Activated CD4-positive, alpha-beta T cell treated with anti-CD3 and anti-CD28 coated beads, Interleukin-10, Interleukin-2, amounts not matched to agents 100 ng/mL and 50 ng/mL, durations not matched to agents 16 hours and 8 hours (primary cell): ENCODE measurements around the gene ELOVL5.
"Not testable (repeated sequence)": the region's sequence is repeated elsewhere in the genome, so short reads cannot be mapped to it uniquely, and the experiment has no call there.

ENCODE experiments used
- DNase-seq: peaks from one replicate; pipeline ENCODE4 v3.0.0-alpha.2; 2020

The ELOVL5 gene

DNA sequence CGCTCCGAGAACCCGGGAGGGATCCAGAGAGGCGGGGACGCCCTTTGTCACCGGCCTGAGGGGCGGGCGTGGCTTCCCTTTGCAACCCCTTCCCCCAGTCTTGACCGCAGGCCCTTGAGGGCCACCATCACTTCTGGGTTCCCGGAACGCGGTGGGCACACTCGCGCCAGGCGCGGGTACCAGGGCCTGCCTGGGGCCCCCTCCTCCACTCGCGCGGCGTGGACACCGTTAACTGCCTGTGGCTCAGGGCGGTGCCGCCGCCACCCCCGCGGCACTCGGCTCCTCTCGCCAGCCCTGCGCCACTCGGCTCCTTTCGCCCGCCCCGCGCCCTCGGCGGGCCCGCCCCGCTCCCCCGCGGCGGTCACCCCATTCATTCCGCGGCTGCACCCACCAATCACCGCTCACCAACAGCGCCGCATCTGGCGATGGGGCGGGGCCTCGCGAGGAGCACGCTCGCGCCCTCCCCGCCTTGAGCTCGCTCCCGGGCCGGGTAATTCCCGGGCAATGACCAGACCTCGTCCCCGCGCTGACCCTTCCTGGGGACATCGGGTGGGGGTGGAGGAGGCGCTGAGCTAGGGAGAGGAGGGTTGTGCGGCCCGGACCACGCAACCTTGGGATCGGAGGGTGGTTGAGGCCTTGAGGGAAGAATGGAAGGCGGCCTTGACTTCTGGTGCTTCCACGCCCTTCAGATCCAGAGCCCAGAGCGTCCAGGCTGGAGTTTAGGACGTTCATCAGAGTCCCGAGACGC, 10.5 kb upstream of the ELOVL5 start:
- peak; percentile 96 for DNase-seq

DNA sequence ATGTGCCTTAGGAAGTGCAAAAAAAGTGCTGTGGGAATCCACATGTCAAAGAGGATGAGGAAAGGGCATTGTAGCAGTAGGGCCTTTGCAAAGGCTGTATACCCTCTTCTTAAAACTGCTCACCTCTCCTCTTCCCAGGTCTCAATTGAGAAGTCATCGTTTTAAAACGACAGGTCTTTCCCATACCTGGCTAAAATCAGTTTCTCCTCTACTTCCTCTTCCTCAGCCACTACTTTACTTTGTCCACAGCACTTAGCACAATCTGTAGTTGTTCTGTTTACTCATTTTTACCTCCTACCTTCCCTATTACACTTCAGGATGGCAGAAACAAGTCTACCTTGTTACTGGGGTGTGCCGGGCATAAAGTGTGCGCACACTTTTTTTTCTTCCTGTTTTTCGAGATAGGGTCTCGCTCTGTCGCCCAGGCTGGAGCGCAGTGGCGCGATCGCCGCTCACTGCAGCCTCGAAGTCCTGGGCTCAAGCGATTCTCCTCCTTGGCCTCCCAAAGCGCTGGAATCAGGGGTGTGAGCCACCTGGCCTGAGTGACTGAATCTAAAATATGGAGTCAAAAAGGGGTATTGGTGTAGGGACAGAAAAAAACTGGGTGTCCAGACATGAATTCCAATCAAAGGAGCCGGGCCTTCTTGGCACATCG, 9.8 kb upstream of the ELOVL5 start:
- no peak for DNase-seq

DNA sequence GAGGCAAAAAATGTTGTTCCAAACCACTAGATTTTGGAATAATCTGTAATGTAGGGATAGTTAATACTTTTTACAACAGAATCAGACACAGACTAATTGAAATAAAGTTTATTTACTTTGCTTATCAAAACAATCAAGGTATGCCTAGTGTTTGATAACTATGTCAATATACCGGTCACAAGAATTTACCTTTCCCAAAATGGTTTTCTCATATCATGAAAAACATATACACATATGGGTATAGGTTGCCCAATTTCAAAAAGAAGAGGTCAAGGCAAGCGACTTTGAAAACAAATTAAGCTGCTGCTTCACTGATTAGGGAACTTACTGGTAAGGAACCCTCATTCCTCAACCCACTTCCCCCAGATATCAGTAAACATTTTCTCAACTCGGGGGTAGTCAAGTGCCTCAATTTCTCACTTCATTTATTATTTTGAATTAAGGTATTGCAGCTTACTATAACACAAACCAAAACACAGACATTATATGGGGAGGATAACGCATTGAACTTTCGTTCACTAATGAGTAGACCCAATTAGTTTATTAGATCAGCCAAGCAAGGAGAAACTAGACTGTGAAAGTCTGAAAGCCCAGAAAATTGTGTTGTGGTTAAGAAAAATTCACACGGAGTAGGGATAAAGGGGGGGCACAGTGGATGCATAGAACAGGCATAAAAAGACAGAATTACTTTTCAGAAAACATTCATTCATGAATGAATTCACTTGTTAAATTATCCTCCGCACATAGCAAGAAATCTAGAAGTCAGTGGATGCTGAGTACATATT, 9.0 kb upstream of the ELOVL5 start:
- DNase-seq, result no peak

DNA sequence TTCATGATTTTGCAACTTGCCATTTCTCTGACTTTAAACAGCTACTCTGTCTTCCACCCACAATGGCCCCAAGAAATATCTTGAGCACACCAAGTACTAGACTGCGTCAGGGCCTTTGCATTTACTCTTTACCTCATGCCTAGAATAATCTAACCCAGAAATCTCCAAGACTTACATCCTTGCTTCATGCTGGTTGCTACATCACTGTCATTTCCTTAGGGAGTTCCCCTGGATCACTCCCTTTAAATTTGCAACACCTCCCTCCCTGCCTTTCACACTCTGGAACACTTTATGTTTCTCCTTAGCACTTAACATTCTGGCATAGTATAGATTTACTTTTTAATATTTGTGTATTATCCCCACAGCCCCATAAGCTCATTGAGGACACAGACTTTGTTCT, 4.9 kb upstream of the ELOVL5 start:
- DNase-seq, result no peak

DNA sequence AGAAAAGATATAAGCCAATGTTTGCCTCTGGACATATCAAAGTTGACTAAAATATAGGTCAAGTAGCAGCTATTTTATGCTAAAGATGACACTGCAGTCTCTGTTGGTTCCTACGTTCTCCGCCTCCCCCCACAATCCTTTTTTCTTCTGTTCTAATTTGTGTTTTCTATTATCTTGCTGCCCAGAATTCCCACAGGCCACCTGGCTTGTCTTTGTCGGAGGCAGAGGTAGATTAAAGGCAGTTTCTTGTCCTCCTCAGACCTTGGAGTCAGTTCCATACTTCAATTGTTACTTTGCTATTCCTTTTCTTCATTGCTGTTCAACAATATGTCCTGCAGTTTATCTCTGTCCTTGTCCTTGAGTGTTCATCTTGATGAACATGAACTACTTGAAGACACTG, 3.6 kb upstream of the ELOVL5 start:
- no peak for DNase-seq

DNA sequence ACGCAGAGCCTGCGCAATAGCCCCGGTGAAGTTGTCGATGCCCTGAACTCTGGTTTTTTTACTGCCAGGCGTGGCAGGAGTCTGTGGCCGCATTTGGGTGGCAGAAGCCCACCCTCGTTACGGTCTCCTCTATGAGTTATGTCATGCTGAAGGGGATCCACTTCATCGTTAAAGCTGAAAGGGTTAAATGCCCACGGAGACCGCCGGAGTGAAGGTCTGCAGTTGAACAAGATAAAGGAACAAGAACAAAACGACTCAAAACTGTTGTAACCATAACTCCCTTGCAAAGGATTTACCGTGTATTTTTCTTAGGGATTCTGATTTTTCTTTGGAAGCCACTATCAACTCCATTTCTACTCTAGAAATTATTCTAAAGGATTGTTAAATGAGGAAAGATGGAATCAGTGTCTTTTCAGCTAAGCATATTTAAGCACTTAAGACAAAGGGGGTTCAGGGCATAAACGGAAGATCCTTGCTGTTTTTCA, 501 bp upstream of the ELOVL5 start:
- DNase-seq, result no peak

DNA sequence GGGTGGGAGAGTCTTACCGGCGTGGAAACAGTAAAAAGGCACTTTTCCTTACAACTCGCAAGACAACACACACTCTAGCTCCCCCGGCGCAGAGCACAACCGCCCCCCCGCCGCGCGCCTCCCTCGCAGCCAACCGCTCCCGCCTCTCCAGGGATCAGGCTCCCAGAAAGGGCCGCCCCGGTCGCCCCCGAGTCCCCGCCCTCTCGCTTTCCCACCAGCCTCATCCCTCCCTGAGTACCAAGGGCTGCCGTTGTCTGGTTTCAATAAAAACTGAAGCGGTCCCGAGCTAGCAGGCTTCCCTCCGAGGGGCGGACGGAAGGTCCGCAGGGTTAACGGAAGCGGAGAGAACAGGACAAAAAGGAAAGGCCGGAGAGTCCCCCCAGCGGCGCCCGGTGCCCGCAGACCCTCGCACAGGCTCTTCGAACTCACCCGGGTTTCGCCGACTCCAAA, 804 bp downstream of the ELOVL5 start:
- DNase-seq, result peak; percentile 57

DNA sequence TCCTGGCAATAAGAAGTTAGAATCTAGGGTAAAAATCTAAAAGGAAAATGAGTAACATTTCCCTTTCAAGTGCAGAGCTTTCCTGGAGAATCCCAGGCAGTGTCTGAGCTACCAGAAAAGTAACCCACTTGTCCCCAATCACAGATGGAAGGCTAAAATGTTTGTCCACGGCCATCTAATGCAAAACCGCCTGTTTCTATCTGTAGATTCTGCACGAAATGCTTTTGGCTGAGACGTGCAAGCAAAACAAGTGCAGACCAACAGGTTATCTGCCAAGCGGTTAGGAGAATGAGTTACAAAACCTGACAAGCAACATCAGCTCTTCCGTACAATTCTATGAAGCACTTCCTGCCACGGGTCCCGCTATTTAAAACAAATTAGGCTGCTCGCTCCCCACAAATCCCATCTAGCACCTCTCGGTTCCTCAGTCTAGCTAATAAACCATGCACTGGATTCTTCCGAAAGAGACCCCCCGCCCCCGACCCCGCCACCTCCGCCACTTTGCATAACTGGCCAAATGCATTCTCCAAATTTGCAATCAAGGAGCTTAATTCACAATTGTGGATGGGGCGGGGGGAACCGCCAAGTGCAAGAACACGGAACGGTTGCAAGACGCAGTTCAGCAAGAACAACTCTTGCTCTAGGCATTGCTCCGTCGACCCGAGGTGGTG, 1.4 kb downstream of the ELOVL5 start:
- DNase-seq, result peak; percentile 64

DNA sequence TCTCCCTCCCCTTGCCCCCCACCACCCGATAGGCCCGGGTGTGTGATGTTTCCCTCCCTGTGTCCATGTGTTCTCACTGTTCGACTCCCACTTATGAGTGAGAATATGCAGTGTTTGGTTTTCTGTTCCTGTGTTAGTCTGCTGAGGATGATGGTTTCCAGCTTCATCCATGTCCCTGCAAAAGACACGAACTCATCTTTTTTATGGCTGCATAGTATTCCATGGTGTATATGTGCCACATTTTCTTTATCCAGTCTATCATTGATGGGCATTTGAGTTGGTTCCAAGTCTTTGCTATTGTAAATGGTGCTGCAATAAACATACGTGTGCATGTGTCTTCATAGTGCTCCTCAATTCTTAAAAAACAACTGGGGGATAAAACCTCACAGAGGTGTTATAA, 2.7 kb downstream of the ELOVL5 start:
- DNase-seq, result not testable (repeated sequence)

DNA sequence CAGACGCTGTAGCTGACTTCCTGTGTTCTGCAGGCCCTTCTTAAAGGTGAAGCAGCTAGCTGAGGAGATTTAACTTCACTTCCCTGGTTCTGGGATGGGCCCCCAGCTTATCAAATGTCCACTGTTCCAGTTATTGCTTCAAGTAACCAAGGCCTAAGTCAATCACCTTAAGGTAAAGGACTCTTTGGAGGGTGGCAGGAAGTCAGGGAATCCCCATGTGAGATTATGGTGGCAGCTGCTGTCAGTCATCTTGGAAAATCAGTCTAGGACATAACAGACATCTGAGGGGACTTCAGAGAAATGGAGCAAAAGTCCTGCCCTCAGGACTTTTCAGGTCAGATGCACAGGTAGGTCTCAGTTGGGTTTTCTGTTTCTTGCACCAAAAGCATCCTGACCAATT, 3.8 kb downstream of the ELOVL5 start:
- no peak for DNase-seq

DNA sequence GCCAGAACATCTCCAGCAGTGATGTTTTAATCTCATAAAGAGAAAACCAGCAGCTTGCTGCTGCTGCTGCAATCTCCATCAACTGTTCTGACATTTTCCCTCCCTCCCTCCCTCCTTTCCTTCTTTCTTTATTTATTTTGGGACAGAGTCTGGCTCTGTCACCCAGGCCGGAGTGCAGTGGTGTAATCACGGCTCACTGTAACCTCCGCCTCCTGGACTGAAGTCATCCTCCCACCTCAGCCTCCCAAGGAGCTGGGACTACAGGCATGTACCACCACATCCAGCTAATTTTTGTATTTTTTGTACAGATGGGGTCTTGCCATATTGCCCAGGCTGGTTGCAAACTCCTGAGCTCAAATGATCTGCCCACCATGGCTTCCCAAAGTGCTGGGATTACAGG, 5.7 kb downstream of the ELOVL5 start:
- no peak for DNase-seq

DNA sequence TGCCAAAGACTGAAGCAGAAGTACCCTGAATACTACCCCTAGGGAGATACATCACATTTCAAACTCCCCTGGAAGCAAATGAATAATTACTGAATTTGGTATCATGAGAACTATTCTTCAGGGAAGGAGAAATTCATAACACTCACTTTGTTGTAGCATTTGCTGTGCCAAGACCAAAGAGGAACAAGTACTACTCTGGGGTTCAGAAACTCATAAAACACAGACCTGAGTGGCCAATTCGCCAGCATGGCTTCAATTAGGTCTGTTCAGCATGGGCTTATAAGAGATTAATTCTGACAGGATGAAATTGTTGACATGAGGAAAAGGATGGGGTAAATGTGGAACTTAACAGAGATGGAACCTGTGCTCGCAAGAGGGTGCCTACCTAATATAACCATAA, 6.5 kb downstream of the ELOVL5 start:
- DNase-seq, result no peak

DNA sequence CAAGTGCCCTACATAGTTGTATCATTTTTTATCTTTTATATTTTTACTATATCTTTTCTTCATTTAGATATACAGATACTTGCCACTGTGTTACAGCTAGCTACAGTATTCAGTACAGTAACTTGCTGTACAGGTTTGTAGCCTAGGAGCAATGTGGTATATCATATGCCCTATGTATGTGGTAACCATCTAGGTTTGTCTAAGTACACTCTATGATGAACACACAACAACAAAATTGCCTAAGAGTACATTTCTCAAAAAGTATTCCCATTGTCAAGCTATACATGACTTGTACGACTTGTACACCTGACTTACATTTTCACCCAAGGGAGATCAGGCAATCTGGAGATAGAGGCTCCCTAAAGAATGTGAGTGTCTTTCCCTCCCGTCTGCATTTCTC, 8.2 kb downstream of the ELOVL5 start:
- DNase-seq, result no peak

DNA sequence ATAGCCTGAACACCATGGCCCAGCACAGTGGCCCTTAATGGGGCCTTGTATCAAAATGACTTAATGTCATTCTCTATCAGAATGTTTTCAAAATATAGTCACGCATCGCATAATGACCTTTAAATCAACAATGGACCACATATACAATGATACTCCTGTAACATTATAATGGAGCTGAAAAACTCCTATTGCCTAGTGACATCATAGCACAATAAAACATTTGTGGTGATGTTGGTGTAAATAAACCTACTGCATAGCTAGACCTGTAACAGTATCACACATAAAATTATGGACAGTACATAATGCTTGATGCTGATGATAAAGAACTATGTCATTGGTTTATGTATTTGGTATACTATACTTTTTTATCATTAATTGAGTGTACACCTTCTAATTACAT, 9.3 kb downstream of the ELOVL5 start:
- DNase-seq, result no peak

DNA sequence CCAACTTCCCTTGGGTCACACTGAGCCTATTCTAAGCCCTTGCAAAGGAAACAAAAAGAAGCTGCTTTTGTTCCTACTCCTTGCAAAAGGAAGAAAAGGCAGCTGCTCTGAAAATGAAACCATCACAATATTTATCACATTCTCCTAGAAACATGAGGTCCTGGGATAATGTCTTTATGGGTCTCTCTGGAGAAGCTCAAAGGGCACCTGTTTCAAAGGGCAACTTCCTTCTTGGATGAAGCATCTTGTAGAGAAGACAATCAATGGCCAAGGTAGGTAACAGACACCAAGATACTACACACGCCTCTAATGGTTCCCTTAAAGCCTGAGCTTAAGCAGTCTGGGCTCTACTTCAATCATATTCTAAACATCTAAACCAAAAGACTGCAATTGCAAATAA, 10.4 kb downstream of the ELOVL5 start:
- DNase-seq, result no peak

DNA sequence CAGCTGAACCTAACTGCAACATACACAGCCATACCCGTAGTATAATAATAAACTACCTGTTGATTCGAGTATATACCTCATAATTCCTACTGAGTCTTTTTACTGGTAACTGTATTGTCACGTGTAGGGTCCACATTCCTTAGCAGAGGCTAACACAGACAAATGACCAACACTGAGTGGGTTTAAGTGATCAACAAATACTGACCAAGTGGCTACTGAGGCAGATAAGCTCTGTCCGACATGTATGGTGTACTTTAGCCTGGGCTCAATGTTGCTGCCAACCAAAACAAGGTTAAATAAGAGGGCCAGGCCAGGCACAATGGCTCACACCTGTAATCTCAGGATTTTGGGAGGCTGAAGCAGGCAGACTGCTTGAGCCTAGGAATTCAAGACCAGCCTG, 12.7 kb downstream of the ELOVL5 start:
- DNase-seq, result no peak

DNA sequence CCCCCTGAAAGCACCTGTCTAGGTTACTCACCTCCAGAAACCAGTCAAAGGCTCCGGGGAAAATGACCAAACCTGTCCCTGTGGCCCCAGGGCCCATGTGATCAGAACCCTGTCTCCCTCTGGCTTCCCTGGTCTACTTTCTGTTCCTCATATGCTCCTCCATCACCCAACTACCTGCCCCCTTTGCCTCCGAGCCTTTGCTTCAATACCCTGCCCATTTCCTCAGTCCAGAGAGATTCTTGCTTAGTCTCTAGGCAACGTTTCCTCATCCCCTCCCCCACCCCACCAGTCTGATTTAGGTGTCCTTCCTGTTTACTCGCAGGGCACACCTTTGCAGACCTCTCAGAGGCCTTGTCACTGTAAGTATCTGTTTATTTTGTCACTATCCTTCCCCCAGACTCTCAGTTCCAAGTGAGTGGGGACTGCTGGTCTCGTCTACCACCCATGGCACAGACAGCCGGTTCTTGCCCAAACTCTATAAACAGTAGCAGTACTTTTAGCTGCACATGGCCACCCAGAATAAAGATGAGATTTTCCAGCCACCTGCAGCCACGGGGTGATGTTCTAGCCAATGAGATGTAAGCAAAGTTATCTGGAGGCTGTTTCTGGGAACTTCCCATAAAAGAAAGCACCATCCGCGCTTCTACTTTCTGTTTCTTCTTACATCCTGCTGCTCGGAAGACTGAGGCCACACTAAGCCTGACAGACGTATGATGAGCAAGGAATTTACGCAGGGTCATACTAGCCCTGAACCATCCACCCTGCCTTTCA, 13.3 kb downstream of the ELOVL5 start:
- DNase-seq, result peak; percentile 75

DNA sequence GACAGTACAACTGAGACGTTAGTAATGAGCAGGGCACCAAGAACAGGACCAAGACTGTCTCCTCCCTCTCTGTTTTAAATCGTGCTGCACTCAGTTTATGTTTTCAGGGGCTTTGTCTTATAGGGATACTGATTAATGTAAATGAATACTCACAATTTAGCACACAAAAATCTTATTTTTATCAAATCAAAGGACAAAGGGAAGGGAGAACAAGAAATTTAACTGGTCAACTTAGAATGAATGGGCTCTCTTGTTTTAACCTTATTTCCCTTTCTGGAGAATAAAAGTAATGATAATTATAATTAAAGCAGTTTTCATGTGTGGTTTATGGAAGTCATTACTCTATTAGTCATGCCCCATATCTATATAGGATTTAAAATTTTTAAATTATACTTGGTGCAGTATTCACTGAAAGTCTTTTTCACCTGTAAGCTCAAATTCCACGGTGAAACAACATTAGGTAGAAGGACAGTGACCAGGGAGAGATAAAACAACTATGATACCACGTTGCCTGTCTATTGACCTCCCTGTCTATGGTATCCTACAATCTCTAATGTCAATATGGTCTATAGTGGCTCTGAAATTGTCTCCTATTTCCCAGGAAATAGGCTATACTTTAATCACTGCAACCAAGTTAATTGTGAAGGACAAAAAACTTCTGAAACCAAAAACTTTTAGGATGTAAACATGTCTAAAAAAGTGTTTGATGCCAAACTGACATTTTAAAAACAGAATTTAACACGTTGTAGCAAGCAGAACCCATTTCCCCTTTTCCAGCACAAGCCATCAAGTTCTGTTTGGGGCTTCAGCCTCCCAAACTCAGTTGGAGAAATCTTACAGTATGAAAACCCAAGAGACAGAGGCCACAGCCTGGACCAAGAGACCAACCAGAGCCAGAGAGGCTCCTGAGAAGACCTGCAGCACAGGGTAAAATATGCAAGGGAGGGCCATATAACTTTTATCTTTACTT, 15.0 kb downstream of the ELOVL5 start:
- DNase-seq, result no peak

DNA sequence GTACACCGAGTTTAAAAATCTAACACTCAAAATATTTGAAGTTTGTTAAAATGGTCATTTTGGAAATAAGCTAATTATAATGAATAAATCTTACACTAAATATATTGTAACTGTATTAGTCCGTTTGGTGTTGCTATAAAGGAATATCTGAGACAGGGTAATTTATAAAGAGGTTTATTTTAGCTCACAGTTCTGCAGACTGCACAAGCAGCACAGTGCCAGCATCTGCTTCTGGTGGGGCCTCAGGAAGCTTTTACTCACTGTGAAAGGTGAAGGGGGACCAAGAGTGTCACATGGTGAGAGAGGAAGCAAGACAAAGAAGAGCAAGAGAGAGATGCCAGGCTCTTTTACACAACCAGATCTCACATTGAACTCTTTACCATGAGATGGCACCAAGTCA, 17.1 kb downstream of the ELOVL5 start:
- DNase-seq, result no peak

DNA sequence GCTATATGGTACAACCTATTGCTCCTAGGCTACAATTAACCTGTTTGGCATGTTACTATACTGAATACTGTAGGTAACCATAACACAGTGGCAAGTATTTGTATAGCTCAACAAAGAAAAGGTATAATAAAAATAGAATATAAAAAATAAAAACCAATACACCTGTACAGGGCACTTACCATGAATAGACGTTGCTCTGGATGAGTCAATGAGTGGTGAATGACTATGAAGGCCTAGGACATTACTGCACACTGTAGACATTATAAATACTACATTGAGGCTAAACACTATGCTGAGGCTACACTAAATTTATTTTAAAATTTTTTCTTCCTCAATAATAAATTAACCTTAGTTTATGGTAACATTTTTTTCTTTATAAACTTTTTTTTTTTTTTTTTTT, 18.6 kb downstream of the ELOVL5 start:
- no peak for DNase-seq

DNA sequence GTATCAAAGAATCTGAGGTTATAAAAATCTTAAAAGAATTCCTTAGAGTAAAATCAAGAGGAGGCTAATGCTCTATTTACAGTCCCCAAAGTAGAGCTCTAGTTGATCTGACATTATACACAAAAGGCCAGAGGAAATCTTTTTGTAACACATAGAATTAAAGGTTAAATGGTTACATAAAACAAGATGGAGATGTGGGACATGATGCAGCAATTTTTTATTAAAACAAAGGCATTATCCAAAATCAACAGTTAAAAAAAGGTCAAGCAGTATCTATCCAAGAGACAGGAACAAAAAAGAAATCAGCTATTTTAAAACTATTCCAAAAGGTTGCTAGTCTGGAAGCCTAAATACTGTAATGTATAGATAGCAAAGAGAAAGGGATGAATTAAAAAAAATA, 20.4 kb downstream of the ELOVL5 start:
- no peak for DNase-seq
